Effector memory CD8-positive, alpha-beta T cell (primary cell): Measurements from ENCODE around the gene SLC6A9.

ENCODE experiments used
- ATAC-seq: fragments of 150-1000 bp; cut with Tn5 transposase; replicated peaks from 2 replicates; pipeline ENCODE4 v1.10.0; 2021; ENCODE audit warnings: mild to moderate bottlenecking, moderate library complexity
- DNase-seq, 3 experiments: peaks; one replicate each; pipeline ENCODE4 v3.0.0; 2021
- H3K27ac Mint-ChIP-seq, 2 donors: one replicate each; pipeline ENCODE4 v1.8.0; 2022; ENCODE audit warnings: mild to moderate bottlenecking in 2 of 2, mixed read lengths in 2 of 2, moderate library complexity in 2 of 2
- H3K27me3 Mint-ChIP-seq, 2 donors: one replicate each; pipeline ENCODE4 v1.8.0; 2022; ENCODE audit warnings: mixed read lengths in 2 of 2
- H3K36me3 Mint-ChIP-seq: one replicate; pipeline ENCODE4 v1.8.0; 2022; ENCODE audit warnings: mild to moderate bottlenecking, moderate library complexity, mixed read lengths; ENCODE audit not compliant: insufficient read depth
- H3K4me1 Mint-ChIP-seq, 2 donors: one replicate each; pipeline ENCODE4 v1.8.0; 2022; ENCODE audit warnings: low read depth in 2 of 2, mixed read lengths in 2 of 2
- H3K4me3 Mint-ChIP-seq, 2 donors: one replicate each; pipeline ENCODE4 v1.8.0; 2022; ENCODE audit warnings: mild to moderate bottlenecking in 2 of 2, mixed read lengths in 2 of 2, moderate library complexity in 2 of 2
- H3K9me3 Mint-ChIP-seq, 2 donors: one replicate each; pipeline ENCODE4 v1.8.0; 2022; ENCODE audit warnings: mixed read lengths in 2 of 2

Gene SLC6A9

GRCh38 chr1:43977376-43978263, 53.6 kb downstream of the SLC6A9 start:
- no peak for ATAC-seq
- no peak for DNase-seq
- peaks cover 17% of the 10 kb centered on the region for H3K36me3 Mint-ChIP-seq
- H3K9me3 Mint-ChIP-seq: no peaks in the 10 kb centered on the region
- peak overlapping the region in 1 of 2 donors; percentile 18 for H3K27ac Mint-ChIP-seq
- no peaks in the 10 kb centered on the region for H3K27me3 Mint-ChIP-seq
- peaks cover 50 to 52% of the 10 kb centered on the region in 2 donors for H3K4me1 Mint-ChIP-seq
- H3K4me3 Mint-ChIP-seq: peak overlapping the region; percentile 63 to 94

DNA sequence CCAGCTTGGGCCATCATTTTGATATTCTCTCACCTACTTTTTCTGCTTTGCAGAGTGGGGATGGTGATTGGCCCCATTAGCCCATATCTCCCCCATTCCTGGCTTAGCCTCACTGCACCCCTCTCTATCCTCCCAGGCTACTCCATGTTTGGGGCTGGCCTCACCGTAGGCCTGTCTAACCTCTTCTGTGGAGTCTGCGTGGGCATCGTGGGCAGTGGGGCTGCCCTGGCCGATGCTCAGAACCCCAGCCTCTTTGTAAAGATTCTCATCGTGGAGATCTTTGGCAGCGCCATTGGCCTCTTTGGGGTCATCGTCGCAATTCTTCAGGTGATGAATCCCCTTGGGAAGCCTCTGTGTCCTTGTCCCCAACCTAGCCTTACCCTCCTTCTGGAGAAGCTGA, 54.4 kb downstream of the SLC6A9 start:
- no peaks in the 10 kb centered on the region for H3K27me3 Mint-ChIP-seq
- peaks cover 18% of the 10 kb centered on the region for H3K36me3 Mint-ChIP-seq
- ATAC-seq (no peak), DNase-seq (no peak)
- H3K4me3 Mint-ChIP-seq: peak overlapping the region; percentile 92 to 94
- H3K27ac Mint-ChIP-seq: peak overlapping the region; percentile 42 to 94
- H3K4me1 Mint-ChIP-seq: peaks cover 50 to 51% of the 10 kb centered on the region in 2 donors
- H3K9me3 Mint-ChIP-seq: no peaks in the 10 kb centered on the region

GRCh38 chr1:43976045-43976444, 55.2 kb downstream of the SLC6A9 start:
- DNase-seq (no peak), ATAC-seq (no peak)
- peak overlapping the region; percentile 92 to 94 for H3K4me3 Mint-ChIP-seq
- no peaks in the 10 kb centered on the region for H3K9me3 Mint-ChIP-seq
- peaks cover 50 to 51% of the 10 kb centered on the region in 2 donors for H3K4me1 Mint-ChIP-seq
- peak overlapping the region in 1 of 2 donors; percentile 94 for H3K27ac Mint-ChIP-seq
- H3K27me3 Mint-ChIP-seq: no peaks in the 10 kb centered on the region
- peaks cover 22% of the 10 kb centered on the region for H3K36me3 Mint-ChIP-seq

DNA sequence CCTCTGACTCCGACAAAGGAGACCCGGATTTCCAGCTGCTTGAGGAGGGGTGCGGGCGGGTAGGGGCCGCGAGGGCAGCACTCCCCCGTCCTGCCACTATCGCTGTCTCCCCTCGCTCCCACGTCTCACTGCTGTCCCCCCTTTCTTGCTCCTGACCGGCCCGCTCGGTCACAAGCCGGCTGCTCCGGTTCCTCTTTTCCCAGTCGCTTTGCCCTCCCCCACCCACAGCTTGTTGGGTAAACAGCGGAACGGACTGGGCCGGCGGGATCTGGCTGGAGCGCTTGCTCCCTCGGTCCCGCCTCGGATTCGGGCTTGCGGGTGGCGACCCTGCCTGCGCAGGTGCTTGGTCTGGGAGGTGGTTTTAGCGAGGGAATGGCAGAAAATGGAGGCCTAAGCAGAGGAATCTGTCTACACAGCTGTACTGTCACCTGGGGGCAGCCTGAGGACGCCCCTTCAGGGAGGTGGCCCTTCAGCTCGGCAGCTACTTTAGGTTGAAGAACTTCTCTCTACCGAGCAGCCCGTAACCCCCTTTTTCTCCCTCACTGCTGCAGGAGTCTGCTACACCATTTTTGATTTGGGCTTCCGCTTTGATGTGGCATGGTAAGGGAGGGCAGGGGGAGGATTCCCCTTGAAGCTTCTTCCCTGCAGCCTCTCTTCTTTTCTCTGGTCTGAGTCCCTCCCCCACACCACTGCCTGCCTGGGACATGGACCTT, 55.9 kb downstream of the SLC6A9 start:
- DNase-seq: no peak
- H3K27me3 Mint-ChIP-seq: no peaks in the 10 kb centered on the region
- H3K4me3 Mint-ChIP-seq: peak overlapping the region; percentile 92 to 94
- peak; percentile 10 for ATAC-seq
- peaks cover 48 to 51% of the 10 kb centered on the region in 2 donors for H3K4me1 Mint-ChIP-seq
- peaks cover 22% of the 10 kb centered on the region for H3K36me3 Mint-ChIP-seq
- no peaks in the 10 kb centered on the region for H3K9me3 Mint-ChIP-seq
- H3K27ac Mint-ChIP-seq: peak overlapping the region; percentile 93 to 94

DNA sequence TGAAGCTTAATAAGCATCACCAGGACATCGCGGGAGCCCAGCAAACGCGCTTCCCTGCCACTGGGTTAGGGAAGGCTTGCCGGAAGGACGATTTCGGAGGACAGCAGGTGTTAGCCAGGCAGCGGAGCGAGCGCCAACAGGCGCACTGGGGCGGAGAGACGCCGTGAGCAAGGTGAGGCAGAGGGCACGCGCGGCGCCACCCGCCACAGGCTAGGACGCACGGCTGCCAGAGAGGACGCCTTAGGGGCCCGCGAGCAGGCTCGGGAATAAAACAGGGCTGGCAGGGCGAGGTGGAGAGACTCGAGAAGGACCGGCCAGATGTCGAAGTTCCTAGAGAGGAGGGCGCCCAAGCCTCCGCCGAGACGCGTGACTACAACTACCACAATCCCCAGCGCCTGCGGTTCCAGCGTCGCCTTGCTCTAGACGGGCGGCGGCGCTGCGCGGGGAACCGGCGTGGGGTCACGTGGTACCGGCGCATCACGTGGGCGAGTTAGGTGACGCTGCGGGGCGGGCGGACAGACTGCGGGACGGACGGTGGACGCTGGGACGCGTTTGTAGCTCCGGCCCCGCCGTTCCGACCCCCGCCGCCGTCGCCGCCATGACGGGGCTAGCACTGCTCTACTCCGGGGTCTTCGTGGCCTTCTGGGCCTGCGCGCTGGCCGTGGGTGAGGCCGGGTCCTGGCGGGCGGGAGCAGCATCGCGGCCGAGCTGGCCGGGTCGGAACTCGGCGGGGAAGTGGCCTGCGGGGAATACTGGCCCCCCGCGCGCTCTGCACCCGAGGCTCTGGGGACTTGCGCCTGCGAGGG, 56.6 kb downstream of the SLC6A9 start, which contains the start of gene ATP6V0B:
TSS of gene ATP6V0B (plus strand) at position 518 of the 806 bp plus-strand sequence. CDS start at position 599, 81 bp downstream.
- H3K36me3 Mint-ChIP-seq: peaks cover 19% of the 10 kb centered on the region
- peaks cover 50 to 54% of the 10 kb centered on the region in 2 donors for H3K4me1 Mint-ChIP-seq
- H3K4me3 Mint-ChIP-seq: peak within 1 kb of the TSS; percentile 92 to 94
- ATAC-seq (peak; percentile 78), DNase-seq (peak; percentile 91 to 92 (median 91))
- no peaks in the 10 kb centered on the region for H3K9me3 Mint-ChIP-seq
- peak within 1 kb of the TSS; percentile 93 to 94 for H3K27ac Mint-ChIP-seq
- H3K27me3 Mint-ChIP-seq: no peaks in the 10 kb centered on the region

DNA sequence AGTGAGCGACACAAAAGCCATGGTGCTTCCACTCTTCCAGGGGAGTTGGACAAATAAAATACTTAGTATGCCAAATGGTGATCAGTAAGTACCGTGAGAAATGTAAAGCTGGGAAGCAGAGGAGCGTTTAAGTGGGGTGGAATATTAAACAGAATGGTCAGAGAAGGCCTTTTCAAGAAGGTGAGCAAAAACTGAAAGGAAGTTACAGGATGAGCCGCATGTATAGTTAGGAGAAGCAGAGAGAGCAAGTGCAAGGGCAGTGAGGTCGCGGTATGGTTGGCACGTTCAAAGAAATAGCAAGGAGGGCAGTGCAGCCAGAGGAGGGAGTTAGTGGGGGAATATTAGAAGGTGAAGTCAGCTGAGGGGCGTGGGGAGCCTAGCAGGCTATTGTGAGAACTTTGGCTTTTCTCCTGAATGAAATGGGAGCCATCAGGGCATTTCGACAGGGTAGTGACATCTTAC, 57.2 kb downstream of the SLC6A9 start:
- ATAC-seq: no peak
- no peaks in the 10 kb centered on the region for H3K27me3 Mint-ChIP-seq
- DNase-seq: no peak
- H3K27ac Mint-ChIP-seq: peak overlapping the region; percentile 93 to 94
- no peaks in the 10 kb centered on the region for H3K9me3 Mint-ChIP-seq
- H3K36me3 Mint-ChIP-seq: peaks cover 19% of the 10 kb centered on the region
- H3K4me1 Mint-ChIP-seq: peaks cover 56 to 59% of the 10 kb centered on the region in 2 donors
- peak overlapping the region; percentile 92 to 94 for H3K4me3 Mint-ChIP-seq

- H3K4me3 Mint-ChIP-seq: peak overlapping the region; percentile 91 to 93
- ATAC-seq: no peak
- H3K9me3 Mint-ChIP-seq: no peaks in the 10 kb centered on the region
- no peak for DNase-seq
- peaks cover 33 to 39% of the 10 kb centered on the region in 2 donors for H3K4me1 Mint-ChIP-seq
- H3K27ac Mint-ChIP-seq: no peak overlapping the region
- H3K27me3 Mint-ChIP-seq: no peaks in the 10 kb centered on the region
- peaks cover 12% of the 10 kb centered on the region for H3K36me3 Mint-ChIP-seq
These were observed 59.8 kb downstream of the SLC6A9 start for GRCh38 chr1:43971336-43971980.

GRCh38 chr1:43970911-43971310, 60.4 kb downstream of the SLC6A9 start:
- H3K4me3 Mint-ChIP-seq: peak overlapping the region; percentile 91 to 93
- H3K9me3 Mint-ChIP-seq: no peaks in the 10 kb centered on the region
- ATAC-seq: no peak
- H3K27ac Mint-ChIP-seq: peak overlapping the region in 1 of 2 donors; percentile 64
- no peak for DNase-seq
- peaks cover 11% of the 10 kb centered on the region for H3K36me3 Mint-ChIP-seq
- H3K27me3 Mint-ChIP-seq: no peaks in the 10 kb centered on the region
- H3K4me1 Mint-ChIP-seq: peaks cover 28 to 33% of the 10 kb centered on the region in 2 donors

GRCh38 chr1:43970502-43970901, 60.8 kb downstream of the SLC6A9 start:
- peak overlapping the region; percentile 91 to 93 for H3K4me3 Mint-ChIP-seq
- peak overlapping the region in 1 of 2 donors; percentile 64 for H3K27ac Mint-ChIP-seq
- no peaks in the 10 kb centered on the region for H3K9me3 Mint-ChIP-seq
- no peaks in the 10 kb centered on the region for H3K27me3 Mint-ChIP-seq
- ATAC-seq (no peak), DNase-seq (no peak)
- peaks cover 11% of the 10 kb centered on the region for H3K36me3 Mint-ChIP-seq
- peaks cover 24 to 29% of the 10 kb centered on the region in 2 donors for H3K4me1 Mint-ChIP-seq

GRCh38 chr1:43969746-43970466, 61.4 kb downstream of the SLC6A9 start, which contains the start of gene DPH2:
Gene DPH2 (plus strand): TSS chr1:43970010. CDS start chr1:43970176, 166 bp downstream.
- ATAC-seq (peak; percentile 85), DNase-seq (peak; percentile 85 to 89 (median 86))
- Mint-ChIP-seq H3K36me3 (peaks cover 11% of the 10 kb centered on the region), H3K4me1 (peaks cover 24 to 27% of the 10 kb centered on the region in 2 donors), H3K27me3 (no peaks in the 10 kb centered on the region), H3K4me3 (peak within 1 kb of the TSS; percentile 91 to 93), H3K9me3 (no peaks in the 10 kb centered on the region), H3K27ac (peak within 1 kb of the TSS in 1 of 2 donors; percentile 64)

DNA sequence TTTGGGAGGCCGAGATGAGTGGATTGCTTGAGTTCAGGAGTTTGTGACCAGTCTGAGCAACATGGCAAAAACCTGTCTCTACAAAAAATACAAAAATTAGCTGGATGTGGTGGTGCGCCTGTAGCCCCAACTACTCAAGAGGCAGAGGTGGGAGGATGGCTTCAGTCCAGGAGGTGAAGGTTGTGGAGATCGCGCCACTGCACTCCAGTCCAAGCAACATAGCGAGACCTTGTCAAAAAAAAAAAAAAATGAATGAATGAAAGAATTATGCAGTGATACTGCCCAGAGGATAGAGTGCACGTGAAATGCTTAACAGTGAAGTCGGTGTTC, 61.9 kb downstream of the SLC6A9 start:
- H3K27me3 Mint-ChIP-seq: no peaks in the 10 kb centered on the region
- H3K9me3 Mint-ChIP-seq: no peaks in the 10 kb centered on the region
- DNase-seq (no peak), ATAC-seq (no peak)
- H3K4me1 Mint-ChIP-seq: peaks cover 24 to 26% of the 10 kb centered on the region in 2 donors
- peak overlapping the region in 1 of 2 donors; percentile 64 for H3K27ac Mint-ChIP-seq
- peaks cover 6% of the 10 kb centered on the region for H3K36me3 Mint-ChIP-seq
- peak overlapping the region; percentile 91 to 93 for H3K4me3 Mint-ChIP-seq
